ENCODE results near the gene DGKZ.
A peak's percentile ranks its signal among the peaks of the same experiment; 100 is the strongest.

The DGKZ gene

GRCh38 chr11:46382646-46383403, 35.6 kb downstream of the DGKZ start:
- H3K36me3 ChIP-seq (replicated peaks; ENCODE audit: insufficient read depth, low read length): no peaks in the 10 kb centered on the region
- peaks cover 57% of the 10 kb centered on the region for H3K27me3 ChIP-seq (replicated peaks; ENCODE audit: insufficient read depth, low read length)
- no peaks in the 10 kb centered on the region for H4K20me1 ChIP-seq (ENCODE audit: insufficient read depth, low read length)
- H3F3A ChIP-seq (ENCODE audit: insufficient read depth, low read length): no peaks in the 10 kb centered on the region
- TF ChIP-seq EZH2phosphoT487 (IDR thresholded peaks at IDR 0.05; ENCODE audit: low read length) (no peak), CTCF (IDR thresholded peaks at IDR 0.05; ENCODE audit: low read length) (peak; percentile 37)
- peaks cover 4% of the 10 kb centered on the region; the same call in 1 of the 2 replicates for H3K4me1 ChIP-seq (ENCODE audit: low read length)
- DNase-seq: no peak
- H3K79me2 ChIP-seq (ENCODE audit: low read length): no peaks in the 10 kb centered on the region
- H3K9ac ChIP-seq (ENCODE audit: low read length): no peak overlapping the region
- H3K4me3 ChIP-seq (ENCODE audit: low read length): no peak overlapping the region
- H2AFZ ChIP-seq (ENCODE audit: low read length): no peak overlapping the region
- no peak overlapping the region for H3K4me2 ChIP-seq (ENCODE audit: low read depth, low read length)
- no peaks in the 10 kb centered on the region for H3K9me3 ChIP-seq (replicated peaks; ENCODE audit: insufficient read depth, low read length)
- no peaks in the 10 kb centered on the region for H3K9me2 ChIP-seq (replicated peaks; ENCODE audit: insufficient read depth, low read length)
- H3K27ac ChIP-seq (ENCODE audit: low read length): no peak overlapping the region

GRCh38 chr11:46383404-46383758, 36.1 kb downstream of the DGKZ start:
- Histone ChIP-seq H3K9ac (ENCODE audit: low read length) (no peak overlapping the region), H3K27ac (ENCODE audit: low read length) (no peak overlapping the region), H4K20me1 (ENCODE audit: insufficient read depth, low read length) (no peaks in the 10 kb centered on the region), H3K4me2 (ENCODE audit: low read depth, low read length) (no peak overlapping the region), H3K36me3 (replicated peaks; ENCODE audit: insufficient read depth, low read length) (no peaks in the 10 kb centered on the region), H3K4me3 (ENCODE audit: low read length) (no peak overlapping the region), H3K79me2 (ENCODE audit: low read length) (no peaks in the 10 kb centered on the region), H3K9me3 (replicated peaks; ENCODE audit: insufficient read depth, low read length) (no peaks in the 10 kb centered on the region), H3K27me3 (replicated peaks; ENCODE audit: insufficient read depth, low read length) (peaks cover 62% of the 10 kb centered on the region), H2AFZ (ENCODE audit: low read length) (no peak overlapping the region), H3F3A (ENCODE audit: insufficient read depth, low read length) (no peaks in the 10 kb centered on the region), H3K4me1 (ENCODE audit: low read length) (peaks cover 4% of the 10 kb centered on the region; the same call in 1 of the 2 replicates), H3K9me2 (replicated peaks; ENCODE audit: insufficient read depth, low read length) (no peaks in the 10 kb centered on the region)
- TF ChIP-seq EZH2phosphoT487 (IDR thresholded peaks at IDR 0.05; ENCODE audit: low read length) (no peak), EZH2 (optimal IDR thresholded peaks at IDR 0.05; ENCODE audit: low read depth, low read length) (no peak), CTCF (IDR thresholded peaks at IDR 0.05; ENCODE audit: low read length) (no peak)
- no peak for DNase-seq

GRCh38 chr11:46383974-46384701, 36.9 kb downstream of the DGKZ start:
- Histone ChIP-seq H3F3A (ENCODE audit: insufficient read depth, low read length) (no peaks in the 10 kb centered on the region), H3K9me3 (replicated peaks; ENCODE audit: insufficient read depth, low read length) (no peaks in the 10 kb centered on the region), H3K36me3 (replicated peaks; ENCODE audit: insufficient read depth, low read length) (no peaks in the 10 kb centered on the region), H3K27ac (ENCODE audit: low read length) (no peak overlapping the region), H3K9ac (ENCODE audit: low read length) (no peak overlapping the region), H3K9me2 (replicated peaks; ENCODE audit: insufficient read depth, low read length) (no peaks in the 10 kb centered on the region), H3K4me2 (ENCODE audit: low read depth, low read length) (no peak overlapping the region), H3K4me3 (ENCODE audit: low read length) (no peak overlapping the region), H2AFZ (ENCODE audit: low read length) (no peak overlapping the region), H3K79me2 (ENCODE audit: low read length) (no peaks in the 10 kb centered on the region), H3K27me3 (replicated peaks; ENCODE audit: insufficient read depth, low read length) (peaks cover 70% of the 10 kb centered on the region), H4K20me1 (ENCODE audit: insufficient read depth, low read length) (no peaks in the 10 kb centered on the region), H3K4me1 (ENCODE audit: low read length) (peaks cover 4% of the 10 kb centered on the region; the same call in 1 of the 2 replicates)
- TF ChIP-seq EZH2phosphoT487 (IDR thresholded peaks at IDR 0.05; ENCODE audit: low read length): no peak
- no peak for TF ChIP-seq EZH2 (optimal IDR thresholded peaks at IDR 0.05; ENCODE audit: low read depth, low read length)
- TF ChIP-seq CTCF (IDR thresholded peaks at IDR 0.05; ENCODE audit: low read length): no peak
- no peak for DNase-seq
